ENCODE measurements around the gene GALR2. TPM values are rescaled to one million over a fixed set of nuclear protein-coding genes. Genes with fewer than 3 reads are reported as not detected.

GALR2 gene
- total RNA-seq, 4 donors from 2014 or later: not detected

- no peak for ATAC-seq
- Histone ChIP-seq H3K4me3 (no peak overlapping the region), H3K27ac (no peak overlapping the region), H3K4me1 (peaks cover 0 to 12% (median 5%) of the 10 kb centered on the region in 3 donors), H3K36me3 (no peaks in the 10 kb centered on the region), H3K27me3 (peaks cover 11% of the 10 kb centered on the region), H3K9me3 (no peaks in the 10 kb centered on the region)
- TF ChIP-seq EP300 (IDR thresholded peaks at IDR 0.05) (no peak), POLR2AphosphoS5 (IDR thresholded peaks at IDR 0.05) (no peak), CTCF (IDR thresholded peaks at IDR 0.05) (no peak), POLR2A (IDR thresholded peaks at IDR 0.05) (no peak)
- 0 to 75% methylated on average over 1 to 5 of the region's 5 CpGs for WGBS, 2 donors (ENCODE audit: low coverage in 1 of 2)
Observed at GRCh38 chr17:76123191-76123499, 48.6 kb downstream of the GALR2 start.

DNA sequence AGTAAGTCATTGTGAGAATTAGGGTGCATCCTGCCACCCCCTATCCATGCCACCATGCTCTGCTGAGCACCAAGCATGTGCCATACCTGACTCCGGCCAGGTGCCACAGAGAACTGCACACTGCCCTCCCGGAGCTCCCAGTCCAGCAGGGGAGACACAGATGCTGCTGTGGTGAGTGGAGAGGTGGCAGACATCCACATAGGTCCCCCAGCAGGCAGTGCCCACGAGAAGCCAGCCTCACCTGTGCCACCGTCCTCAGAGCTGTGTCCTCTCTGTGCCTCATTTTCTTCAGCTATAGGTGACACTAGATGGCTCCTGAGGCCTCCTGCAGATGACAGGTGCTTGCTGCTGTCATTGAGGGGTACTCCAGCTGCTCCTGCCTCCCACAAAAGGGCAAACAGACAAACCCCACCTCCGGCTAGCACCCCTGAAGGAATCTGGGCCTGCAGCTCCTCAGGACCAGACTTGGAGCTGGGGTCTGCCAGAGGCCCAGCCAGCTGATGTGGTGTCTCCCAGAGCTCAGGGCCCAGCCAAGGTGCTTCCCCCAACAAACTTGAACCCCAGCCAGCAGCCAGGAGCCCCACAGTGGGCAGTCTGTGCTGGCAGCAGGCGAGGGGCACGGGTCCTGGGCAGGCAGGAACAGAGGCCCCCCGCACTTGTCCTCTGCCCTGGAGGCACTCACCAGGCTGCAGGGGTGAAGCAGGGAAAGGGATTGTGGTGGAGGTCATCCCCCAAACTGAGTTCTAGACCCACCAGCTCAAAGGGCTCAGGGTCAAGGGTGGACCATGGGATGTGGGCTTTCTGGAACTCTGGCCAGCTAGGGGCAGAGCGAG lies 49.4 kb downstream of the GALR2 start:
- WGBS, 2 donors (ENCODE audit: low coverage in 1 of 2): no CpG with 5 or more reads among the region's 9 CpGs
- no peaks in the 10 kb centered on the region for H3K9me3 ChIP-seq
- no peaks in the 10 kb centered on the region for H3K36me3 ChIP-seq
- H3K4me1 ChIP-seq: peaks cover 0 to 12% (median 5%) of the 10 kb centered on the region in 3 donors
- peaks cover 11% of the 10 kb centered on the region for H3K27me3 ChIP-seq
- no peak overlapping the region for H3K27ac ChIP-seq
- no peak for ATAC-seq
- no peak for TF ChIP-seq POLR2AphosphoS5 (IDR thresholded peaks at IDR 0.05)
- TF ChIP-seq CTCF (IDR thresholded peaks at IDR 0.05): no peak
- H3K4me3 ChIP-seq: no peak overlapping the region

DNA sequence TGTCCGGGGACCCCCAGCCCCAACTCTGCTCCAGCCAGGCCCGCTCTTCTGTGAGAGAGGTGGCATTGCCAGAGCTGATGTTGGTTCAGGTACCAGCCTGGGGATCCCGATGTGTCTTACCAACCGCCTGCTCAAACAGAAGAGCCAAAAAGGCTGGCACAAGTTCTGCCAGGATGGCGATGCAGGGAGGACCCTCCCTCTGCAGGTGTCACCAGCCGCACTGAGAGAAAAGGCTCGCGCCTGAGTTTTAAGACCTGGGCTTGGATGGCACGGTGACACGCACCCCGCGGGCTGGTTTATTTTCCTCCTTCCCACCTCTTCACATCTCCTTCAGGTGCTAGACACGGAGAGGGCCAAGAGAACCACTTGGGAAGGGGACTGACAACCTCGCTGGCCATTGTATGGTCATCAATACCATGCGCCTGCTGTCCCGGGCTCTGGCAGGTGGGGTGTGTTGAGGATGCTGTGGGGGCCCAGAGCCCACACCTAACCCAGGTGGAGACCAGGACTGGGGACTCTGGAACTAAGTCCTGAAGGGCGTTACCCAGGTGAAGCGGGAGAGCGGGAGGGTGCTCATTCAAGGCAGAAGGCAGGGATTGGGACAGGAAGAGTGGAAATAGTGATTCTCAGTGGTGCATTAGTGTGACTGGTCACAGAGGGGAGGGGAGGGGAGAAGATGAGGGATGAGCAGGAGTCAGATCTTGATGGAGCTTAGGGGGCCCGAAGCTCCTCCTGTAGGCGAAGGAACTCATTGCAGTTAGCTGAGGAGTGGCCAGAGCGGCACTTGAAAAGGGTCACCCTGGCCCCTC lies 50.2 kb downstream of the GALR2 start:
- 76 to 80% methylated on average over 12 to 15 of the region's 22 CpGs for WGBS, 2 donors (ENCODE audit: low coverage in 1 of 2)
- Histone ChIP-seq H3K27ac (no peak overlapping the region), H3K4me1 (peaks cover 0 to 12% (median 5%) of the 10 kb centered on the region in 3 donors), H3K27me3 (peaks cover 11% of the 10 kb centered on the region), H3K9me3 (no peaks in the 10 kb centered on the region), H3K36me3 (no peaks in the 10 kb centered on the region), H3K4me3 (no peak overlapping the region)
- TF ChIP-seq POLR2AphosphoS5 (IDR thresholded peaks at IDR 0.05) (no peak), EP300 (IDR thresholded peaks at IDR 0.05) (no peak), POLR2A (IDR thresholded peaks at IDR 0.05) (no peak), CTCF (IDR thresholded peaks at IDR 0.05) (no peak)
- ATAC-seq: no peak

- peaks cover 0 to 12% (median 5%) of the 10 kb centered on the region in 3 donors for H3K4me1 ChIP-seq
Observed at GRCh38 chr17:76125391-76125675, 50.8 kb downstream of the GALR2 start.

More at GRCh38 chr17:76125391-76125675, 50.8 kb downstream of the GALR2 start:
- WGBS, 2 donors (ENCODE audit: low coverage in 1 of 2): 88% methylated on average over 4 of the region's 5 CpGs; no CpG with 5 or more reads in 1 of the 2 donors
- no peaks in the 10 kb centered on the region for H3K36me3 ChIP-seq
- no peak for ATAC-seq
- H3K27ac ChIP-seq: no peak overlapping the region
- H3K4me3 ChIP-seq: no peak overlapping the region
- H3K27me3 ChIP-seq: peaks cover 10% of the 10 kb centered on the region
- H3K9me3 ChIP-seq: no peaks in the 10 kb centered on the region
- TF ChIP-seq CTCF (IDR thresholded peaks at IDR 0.05): no peak
- TF ChIP-seq POLR2AphosphoS5 (IDR thresholded peaks at IDR 0.05): no peak
- TF ChIP-seq POLR2A (IDR thresholded peaks at IDR 0.05): no peak
- TF ChIP-seq EP300 (IDR thresholded peaks at IDR 0.05): no peak
